GM12878 (cell line): ENCODE measurements around the gene CD200R1. TPM values are rescaled to one million over a fixed set of nuclear protein-coding genes. Genes with fewer than 3 reads are reported as not detected.

Experiments
- ATAC-seq: fragments of 200-7000 bp; cut with Tn5 transposase; 3 replicates; pipeline ENCODE4 v1.9.1; 2020; ENCODE audit warnings: mild to moderate bottlenecking, moderate library complexity
- BruUV-seq: library from RNA; stranded (reverse); fragments of 400-500 nt; replicated peaks from 2 replicates; lab custom pipeline; 2021; lab: Mats Ljungman, UMichigan
- CTCF ChIA-PET: fragments of 300-600 bp; sonication (Branson Sonifier 250); formaldehyde crosslinking; extraction: SDS; loops from one replicate; lab custom pipeline; 2021; ENCODE audit warnings: inconsistent platforms; lab: Yijun Ruan, JAX
- POLR2A ChIA-PET: fragments of 350-600 bp; formaldehyde crosslinking; extraction: SDS; loops from one replicate; lab custom pipeline; 2021; ENCODE audit warnings: inconsistent platforms; lab: Charles Lee
- RAD21 ChIA-PET: fragments of 300-600 bp; sonication (Branson Sonifier 250); formaldehyde crosslinking; loops from one replicate; lab custom pipeline; 2023; ENCODE audit warnings: antibody characterized with exemption; ENCODE audit not compliant: unreplicated experiment; lab: Charles Lee
- SMC1A ChIA-PET: fragments of 300-600 bp; sonication (Branson Sonifier 250); formaldehyde crosslinking; loops from one replicate; lab custom pipeline; 2023; ENCODE audit not compliant: unreplicated experiment, uncharacterized antibody; lab: Charles Lee
- DNase-seq: peaks from one replicate; pipeline ENCODE4 v3.0.0-alpha.2; 2011; ENCODE audit warnings: low read depth, low spot score
- FAIRE-seq: peaks from 3 replicates; lab custom pipeline; 2011; peaks lifted over from hg19 to GRCh38; lab: Jason Lieb, UNC
- H2AFZ ChIP-seq: 2 replicates; pipeline ENCODE4 v1.6.0; 2011; ENCODE audit warnings: low read depth, low read length, control low read depth; ENCODE audit not compliant: control insufficient read depth
- H3K27ac ChIP-seq: 2 replicates; pipeline ENCODE4 v1.5.1; 2011; ENCODE audit warnings: control low read depth; ENCODE audit not compliant: control insufficient read depth, insufficient read depth
- H3K27me3 ChIP-seq, 2 experiments: replicated peaks in 1 of 2; 2 replicates each; pipeline versions ENCODE4 v1.6.0 to v1.6.1; 2011; ENCODE audit warnings: low read length in 1 of 2; ENCODE audit not compliant: control insufficient read depth in 2 of 2, insufficient read depth in 2 of 2
- H3K36me3 ChIP-seq, 2 experiments: 2 replicates each; pipeline ENCODE4 v1.5.1; 2011; ENCODE audit warnings: low read length in 1 of 2; ENCODE audit not compliant: control insufficient read depth in 2 of 2, insufficient read depth in 2 of 2
- H3K4me1 ChIP-seq: 2 replicates; pipeline ENCODE4 v1.6.1; 2011; ENCODE audit warnings: mild to moderate bottlenecking, low read length, moderate library complexity, mixed read lengths; ENCODE audit not compliant: control insufficient read depth, insufficient read depth
- H3K4me2 ChIP-seq: 2 replicates; pipeline ENCODE4 v1.6.0; 2011; ENCODE audit warnings: control low read depth; ENCODE audit not compliant: control insufficient read depth, insufficient read depth
- H3K4me3 ChIP-seq: fragments of 200-600 bp; sonication (generic); 2 replicates; pipeline ENCODE4 v1.5.1; 2016
- H3K79me2 ChIP-seq: 2 replicates; pipeline ENCODE4 v1.6.0; 2011; ENCODE audit warnings: low read length; ENCODE audit not compliant: control insufficient read depth, insufficient read depth
- H3K9ac ChIP-seq: 2 replicates; pipeline ENCODE4 v1.8.0; 2011; ENCODE audit warnings: low read length, control low read depth, mixed read lengths; ENCODE audit not compliant: control insufficient read depth, insufficient read depth
- H3K9me3 ChIP-seq: replicated peaks from 3 replicates; pipeline ENCODE4 v1.5.1; 2011; ENCODE audit warnings: mild to moderate bottlenecking, low read length; ENCODE audit not compliant: control insufficient read depth, insufficient read depth
- H4K20me1 ChIP-seq: 2 replicates; pipeline ENCODE4 v1.6.0; 2011; ENCODE audit not compliant: control insufficient read depth, insufficient read depth
- ATF7 ChIP-seq: fragments of 450-650 bp; IDR thresholded peaks from 2 replicates; pipeline ENCODE4 v1.6.1; 2016; ENCODE audit warnings: low read depth, mild to moderate bottlenecking
- EED ChIP-seq: sonication (generic); IDR thresholded peaks from 2 replicates; pipeline ENCODE4 v1.6.1; 2016; ENCODE audit warnings: antibody characterized with exemption, low read depth
- ESRRA ChIP-seq: IDR thresholded peaks from 2 replicates; pipeline ENCODE4 v1.6.1; 2012; ENCODE audit warnings: mild to moderate bottlenecking, low read length, improper control_type of control experiment
- EZH2 ChIP-seq: IDR thresholded peaks from 2 replicates; pipeline ENCODE4 v1.6.1; 2012; ENCODE audit warnings: low read depth, mild to moderate bottlenecking, control low read depth, inconsistent platforms, low read length, borderline replicate concordance; ENCODE audit not compliant: control insufficient read depth
- FOXK2 ChIP-seq: fragments of 450-650 bp; IDR thresholded peaks from 2 replicates; pipeline ENCODE4 v1.6.1; 2017; ENCODE audit warnings: mild to moderate bottlenecking, moderate library complexity
- KAT2A ChIP-seq: conservative IDR thresholded peaks from 2 replicates; pipeline ENCODE4 v1.6.1; 2011; ENCODE audit warnings: low read depth, low read length; ENCODE audit not compliant: control insufficient read depth
- MEF2B ChIP-seq: fragments of 450-650 bp; IDR thresholded peaks from 2 replicates; pipeline ENCODE4 v1.6.1; 2018; ENCODE audit warnings: mild to moderate bottlenecking, moderate library complexity; ENCODE audit not compliant: partially characterized antibody, poor library complexity, severe bottlenecking
- POLR2A ChIP-seq: IDR thresholded peaks from 2 replicates; pipeline ENCODE4 v1.6.1; 2011; ENCODE audit warnings: low read depth, mild to moderate bottlenecking, low read length
- SP1 ChIP-seq: IDR thresholded peaks from one replicate; pipeline ENCODE4 v1.6.1; 2011; ENCODE audit warnings: low read depth, low read length
- STAT1 ChIP-seq: fragments of 450-650 bp; conservative IDR thresholded peaks from 2 replicates; pipeline ENCODE4 v1.6.1; 2014; ENCODE audit warnings: antibody characterized with exemption, mild to moderate bottlenecking
- SUPT20H ChIP-seq: IDR thresholded peaks from 2 replicates; pipeline ENCODE4 v1.6.1; 2011; ENCODE audit warnings: low read depth, mild to moderate bottlenecking, low read length, moderate library complexity, borderline replicate concordance; ENCODE audit not compliant: control insufficient read depth
- TCF12 ChIP-seq: IDR thresholded peaks from 2 replicates; pipeline ENCODE4 v1.6.1; 2011; ENCODE audit warnings: low read depth, mild to moderate bottlenecking, low read length
- YBX1 ChIP-seq: fragments of 450-650 bp; IDR thresholded peaks from 2 replicates; pipeline ENCODE4 v1.6.1; 2016; ENCODE audit warnings: antibody characterized with exemption
- ZNF622 ChIP-seq: fragments of 450-650 bp; IDR thresholded peaks from 2 replicates; pipeline ENCODE4 v1.6.1; 2017; ENCODE audit warnings: mild to moderate bottlenecking, inconsistent platforms
- WGBS: methylation state at CpG from one replicate; pipeline ENCODE4 v1.1.6; 2016; ENCODE audit warnings: low lambda C conversion rate; ENCODE audit not compliant: insufficient replicate concordance, insufficient coverage; ENCODE audit errors: missing lambda C conversion rate; 5-methylcytosine and 5-hydroxymethylcytosine counted together
- in situ Hi-C: fragments of 300-500 bp; cut with MboI; formaldehyde crosslinking; loops from 9 replicates; pipeline ENCODE4 v1.14.3; 2018; ENCODE audit warnings: mixed read lengths
- intact Hi-C: fragments of 100-400 bp; cut with micrococcal nuclease; formaldehyde crosslinking; loops from one replicate; pipeline ENCODE4 v1.14.2; 2022; ENCODE audit not compliant: unreplicated experiment
- polyA plus RNA-seq, 11 experiments: library from polyadenylated mRNA; depleted of rRNA in 4 of 11; unstranded in 6 of 11; stranded (reverse) in 5 of 11; fragments of >200 nt; fragmentation: Nextera tagmentation in 4 of 11; fragmentation: Illumina TruSeq in 1 of 11; extraction: Ambion mirVana in 4 of 11; extraction: Trizol in 1 of 11; gene quantifications; 1 replicate in 1 of 11; 2 replicates in 10 of 11; pipeline versions ENCODE4 v1.2.1 to v1.2.3, GENCODE V29; 2011 to 2016; ENCODE audit warnings: inconsistent platforms in 2 of 11, missing spikeins in 2 of 11, low read depth in 1 of 11
- total RNA-seq, 4 experiments: library from RNA; depleted of rRNA in 3 of 4; stranded (reverse); fragments of >200 nt in 3 of 4; fragmentation: Illumina TruSeq in 1 of 4; extraction: Trizol in 1 of 4; gene quantifications; 2 replicates each; pipeline versions ENCODE4 v1.2.1 to v1.2.3, GENCODE V29; 2013 to 2021
- TF ChIP-seq, protein P1 (sequence below): fragments of 450-650 bp; IDR thresholded peaks from 2 replicates; pipeline ENCODE4 v1.6.1; 2016; ENCODE audit warnings: mild to moderate bottlenecking, moderate library complexity, borderline replicate concordance
- TF ChIP-seq, protein P2 (sequence below): fragments of 450-650 bp; IDR thresholded peaks from 2 replicates; pipeline ENCODE4 v1.6.1; 2017; ENCODE audit warnings: mild to moderate bottlenecking, moderate library complexity

CD200R1 gene
- total and polyA plus RNA-seq, 10 of the 15 experiments (the other 5 are each of a cell fraction or from before 2014, with no cell fraction given) = 0.15 to 1.1 (median 0.88) TPM

DNA sequence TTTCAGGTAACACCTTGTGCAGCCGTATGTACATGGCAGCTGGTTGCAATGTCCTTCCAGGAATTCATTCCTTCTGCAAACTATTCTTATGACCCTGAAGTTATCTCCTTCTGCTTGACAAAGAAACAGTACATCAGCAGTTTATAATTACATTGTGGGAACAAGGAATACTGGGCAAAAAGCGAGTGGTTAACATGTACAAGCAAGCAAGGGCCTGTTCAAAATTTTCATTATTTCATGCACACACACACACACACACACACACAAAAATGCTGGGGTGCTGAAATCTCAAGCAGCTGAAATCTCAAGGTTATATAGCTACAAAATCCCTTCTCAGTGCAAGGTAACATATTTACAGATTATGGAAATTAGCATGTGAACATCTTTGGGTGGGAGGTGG, 46.6 kb upstream of the CD200R1 start:
- peaks cover 4% of the 10 kb centered on the region; the same call in 1 of the 2 replicates for H3K4me1 ChIP-seq
- no peaks in the 10 kb centered on the region for H3K27me3 ChIP-seq
- no peak overlapping the region for H3K4me3 ChIP-seq
- H3K9me3 ChIP-seq = no peaks in the 10 kb centered on the region; the same call in 2 of the 3 replicates
- POLR2A ChIA-PET = interaction anchor here (0.6 kb wide), 1 partner anchor 13 kb away, joined by 3 read pairs; no protein-coding TSS in a partner anchor
- intact Hi-C loops (no loop called here), in situ Hi-C loops (no loop called here)
- DNase-seq = no peak
- peaks cover 35% of the 10 kb centered on the region for H3K79me2 ChIP-seq
- H2AFZ ChIP-seq = no peak overlapping the region
- no peak overlapping the region for H3K9ac ChIP-seq
- TF ChIP-seq MEF2B (no peak), EZH2 (no peak), TCF12 (no peak), ZNF622 (no peak), STAT1 (no peak), POLR2A (no peak), KAT2A (no peak), ESRRA (no peak), SUPT20H (no peak), FOXK2 (no peak), EED (no peak), SP1 (no peak), ATF7 (no peak), YBX1 (no peak)
- TF ChIP-seq, protein P1, sequence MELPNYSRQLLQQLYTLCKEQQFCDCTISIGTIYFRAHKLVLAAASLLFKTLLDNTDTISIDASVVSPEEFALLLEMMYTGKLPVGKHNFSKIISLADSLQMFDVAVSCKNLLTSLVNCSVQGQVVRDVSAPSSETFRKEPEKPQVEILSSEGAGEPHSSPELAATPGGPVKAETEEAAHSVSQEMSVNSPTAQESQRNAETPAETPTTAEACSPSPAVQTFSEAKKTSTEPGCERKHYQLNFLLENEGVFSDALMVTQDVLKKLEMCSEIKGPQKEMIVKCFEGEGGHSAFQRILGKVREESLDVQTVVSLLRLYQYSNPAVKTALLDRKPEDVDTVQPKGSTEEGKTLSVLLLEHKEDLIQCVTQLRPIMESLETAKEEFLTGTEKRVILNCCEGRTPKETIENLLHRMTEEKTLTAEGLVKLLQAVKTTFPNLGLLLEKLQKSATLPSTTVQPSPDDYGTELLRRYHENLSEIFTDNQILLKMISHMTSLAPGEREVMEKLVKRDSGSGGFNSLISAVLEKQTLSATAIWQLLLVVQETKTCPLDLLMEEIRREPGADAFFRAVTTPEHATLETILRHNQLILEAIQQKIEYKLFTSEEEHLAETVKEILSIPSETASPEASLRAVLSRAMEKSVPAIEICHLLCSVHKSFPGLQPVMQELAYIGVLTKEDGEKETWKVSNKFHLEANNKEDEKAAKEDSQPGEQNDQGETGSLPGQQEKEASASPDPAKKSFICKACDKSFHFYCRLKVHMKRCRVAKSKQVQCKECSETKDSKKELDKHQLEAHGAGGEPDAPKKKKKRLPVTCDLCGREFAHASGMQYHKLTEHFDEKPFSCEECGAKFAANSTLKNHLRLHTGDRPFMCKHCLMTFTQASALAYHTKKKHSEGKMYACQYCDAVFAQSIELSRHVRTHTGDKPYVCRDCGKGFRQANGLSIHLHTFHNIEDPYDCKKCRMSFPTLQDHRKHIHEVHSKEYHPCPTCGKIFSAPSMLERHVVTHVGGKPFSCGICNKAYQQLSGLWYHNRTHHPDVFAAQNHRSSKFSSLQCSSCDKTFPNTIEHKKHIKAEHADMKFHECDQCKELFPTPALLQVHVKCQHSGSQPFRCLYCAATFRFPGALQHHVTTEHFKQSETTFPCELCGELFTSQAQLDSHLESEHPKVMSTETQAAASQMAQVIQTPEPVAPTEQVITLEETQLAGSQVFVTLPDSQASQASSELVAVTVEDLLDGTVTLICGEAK = no peak
- TF ChIP-seq, protein P2, sequence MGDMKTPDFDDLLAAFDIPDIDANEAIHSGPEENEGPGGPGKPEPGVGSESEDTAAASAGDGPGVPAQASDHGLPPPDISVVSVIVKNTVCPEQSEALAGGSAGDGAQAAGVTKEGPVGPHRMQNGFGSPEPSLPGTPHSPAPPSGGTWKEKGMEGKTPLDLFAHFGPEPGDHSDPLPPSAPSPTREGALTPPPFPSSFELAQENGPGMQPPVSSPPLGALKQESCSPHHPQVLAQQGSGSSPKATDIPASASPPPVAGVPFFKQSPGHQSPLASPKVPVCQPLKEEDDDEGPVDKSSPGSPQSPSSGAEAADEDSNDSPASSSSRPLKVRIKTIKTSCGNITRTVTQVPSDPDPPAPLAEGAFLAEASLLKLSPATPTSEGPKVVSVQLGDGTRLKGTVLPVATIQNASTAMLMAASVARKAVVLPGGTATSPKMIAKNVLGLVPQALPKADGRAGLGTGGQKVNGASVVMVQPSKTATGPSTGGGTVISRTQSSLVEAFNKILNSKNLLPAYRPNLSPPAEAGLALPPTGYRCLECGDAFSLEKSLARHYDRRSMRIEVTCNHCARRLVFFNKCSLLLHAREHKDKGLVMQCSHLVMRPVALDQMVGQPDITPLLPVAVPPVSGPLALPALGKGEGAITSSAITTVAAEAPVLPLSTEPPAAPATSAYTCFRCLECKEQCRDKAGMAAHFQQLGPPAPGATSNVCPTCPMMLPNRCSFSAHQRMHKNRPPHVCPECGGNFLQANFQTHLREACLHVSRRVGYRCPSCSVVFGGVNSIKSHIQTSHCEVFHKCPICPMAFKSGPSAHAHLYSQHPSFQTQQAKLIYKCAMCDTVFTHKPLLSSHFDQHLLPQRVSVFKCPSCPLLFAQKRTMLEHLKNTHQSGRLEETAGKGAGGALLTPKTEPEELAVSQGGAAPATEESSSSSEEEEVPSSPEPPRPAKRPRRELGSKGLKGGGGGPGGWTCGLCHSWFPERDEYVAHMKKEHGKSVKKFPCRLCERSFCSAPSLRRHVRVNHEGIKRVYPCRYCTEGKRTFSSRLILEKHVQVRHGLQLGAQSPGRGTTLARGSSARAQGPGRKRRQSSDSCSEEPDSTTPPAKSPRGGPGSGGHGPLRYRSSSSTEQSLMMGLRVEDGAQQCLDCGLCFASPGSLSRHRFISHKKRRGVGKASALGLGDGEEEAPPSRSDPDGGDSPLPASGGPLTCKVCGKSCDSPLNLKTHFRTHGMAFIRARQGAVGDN = no peak
- no peaks in the 10 kb centered on the region for H4K20me1 ChIP-seq
- WGBS = 97% methylated on average over 2 of the region's 2 CpGs
- BruUV-seq = no TSS peak
- RAD21 ChIA-PET = no interaction called here
- CTCF ChIA-PET = interaction anchor here (0.7 to 3.7 kb wide), 4 partner anchors 13 to 287 kb away, joined by 3 to 16 read pairs (median 6); no protein-coding TSS in a partner anchor
- no peak for ATAC-seq
- SMC1A ChIA-PET = interaction anchor here (1.0 to 4.1 kb wide), 3 partner anchors 13 to 19 kb away, joined by 3 to 23 read pairs (median 4); no protein-coding TSS in a partner anchor
- no peak overlapping the region for H3K4me2 ChIP-seq
- H3K36me3 ChIP-seq = peaks cover 0 to 3% of the 10 kb centered on the region in 2 experiments; a peak in 1 of 4 replicates
- FAIRE-seq = no peak
- no peak overlapping the region for H3K27ac ChIP-seq
